ENCODE results near the gene PTH2R. TPM values are rescaled to one million over a fixed set of nuclear protein-coding genes. Genes with fewer than 3 reads are reported as not detected.
"Not testable (repeated sequence)": the region's sequence is repeated elsewhere in the genome, so short reads cannot be mapped to it uniquely, and the experiment has no call there.

PTH2R gene
- polyA plus RNA-seq, 3 donors: 36.6 to 43.1 (median 40.2) TPM

- no peak for DNase-seq (ENCODE audit: low read depth in 3 of 3, low spot score in 2 of 3)
Observed at GRCh38 chr2:208386541-208386940, 20.1 kb upstream of the PTH2R start.

- DNase-seq (ENCODE audit: low read depth in 3 of 3, low spot score in 2 of 3): no peak
Observed at GRCh38 chr2:208389940-208390339, 16.7 kb upstream of the PTH2R start.

GRCh38 chr2:208392300-208392699, 14.3 kb upstream of the PTH2R start:
- DNase-seq (ENCODE audit: low read depth in 3 of 3, low spot score in 2 of 3): no peak

- DNase-seq (ENCODE audit: low read depth in 3 of 3, low spot score in 2 of 3): not testable (repeated sequence)
Observed at GRCh38 chr2:208396796-208397195, 9.8 kb upstream of the PTH2R start.

- no peak for DNase-seq (ENCODE audit: low read depth in 3 of 3, low spot score in 2 of 3)
Observed at GRCh38 chr2:208399201-208399600, 7.4 kb upstream of the PTH2R start.

GRCh38 chr2:208407667-208408066, 1.1 kb downstream of the PTH2R start:
- peak in 1 of 3 donors; percentile 13 for DNase-seq (ENCODE audit: low read depth in 3 of 3, low spot score in 2 of 3)

- no peak for DNase-seq (ENCODE audit: low read depth in 3 of 3, low spot score in 2 of 3)
Observed at GRCh38 chr2:208413931-208414330, 7.3 kb downstream of the PTH2R start.

- DNase-seq (ENCODE audit: low read depth in 3 of 3, low spot score in 2 of 3): no peak
Observed at GRCh38 chr2:208415255-208415654, 8.7 kb downstream of the PTH2R start.

- no peak for DNase-seq (ENCODE audit: low read depth in 3 of 3, low spot score in 2 of 3)
Observed at GRCh38 chr2:208415897-208416296, 9.3 kb downstream of the PTH2R start.

GRCh38 chr2:208426412-208427045, 19.9 kb downstream of the PTH2R start:
- no peak for DNase-seq (ENCODE audit: low read depth in 3 of 3, low spot score in 2 of 3)

- DNase-seq (ENCODE audit: low read depth in 3 of 3, low spot score in 2 of 3): no peak
Observed at GRCh38 chr2:208437755-208438154, 31.2 kb downstream of the PTH2R start.

- DNase-seq (ENCODE audit: low read depth in 3 of 3, low spot score in 2 of 3): no peak
Observed at GRCh38 chr2:208440716-208441115, 34.1 kb downstream of the PTH2R start.

GRCh38 chr2:208441951-208442350, 35.4 kb downstream of the PTH2R start:
- no peak for DNase-seq (ENCODE audit: low read depth in 3 of 3, low spot score in 2 of 3)

- DNase-seq (ENCODE audit: low read depth in 3 of 3, low spot score in 2 of 3): not testable (repeated sequence)
Observed at GRCh38 chr2:208447447-208447846, 40.9 kb downstream of the PTH2R start.

- no peak for DNase-seq (ENCODE audit: low read depth in 3 of 3, low spot score in 2 of 3)
Observed at GRCh38 chr2:208451061-208451460, 44.5 kb downstream of the PTH2R start.

- DNase-seq (ENCODE audit: low read depth in 3 of 3, low spot score in 2 of 3): no peak
Observed at GRCh38 chr2:208454861-208455260, 48.3 kb downstream of the PTH2R start.

GRCh38 chr2:208463721-208464120, 57.1 kb downstream of the PTH2R start:
- no peak for DNase-seq (ENCODE audit: low read depth in 3 of 3, low spot score in 2 of 3)

GRCh38 chr2:208464205-208464604, 57.6 kb downstream of the PTH2R start:
- no peak for DNase-seq (ENCODE audit: low read depth in 3 of 3, low spot score in 2 of 3)

- peak in 2 of 3 donors; percentile 21 to 33 for DNase-seq (ENCODE audit: low read depth in 3 of 3, low spot score in 2 of 3)
Observed at GRCh38 chr2:208466151-208466919, 59.7 kb downstream of the PTH2R start.

GRCh38 chr2:208466920-208467298, 60.3 kb downstream of the PTH2R start:
- no peak for DNase-seq (ENCODE audit: low read depth in 3 of 3, low spot score in 2 of 3)

- no peak for DNase-seq (ENCODE audit: low read depth in 3 of 3, low spot score in 2 of 3)
Observed at GRCh38 chr2:208467564-208467963, 61.0 kb downstream of the PTH2R start.

- DNase-seq (ENCODE audit: low read depth in 3 of 3, low spot score in 2 of 3): no peak
Observed at GRCh38 chr2:208477741-208478140, 71.1 kb downstream of the PTH2R start.

Data from right renal cortex interstitium (tissue), 3 donors.